ENCODE measurements around the gene IGFALS. TPM values are rescaled to one million over a fixed set of nuclear protein-coding genes. Genes with fewer than 3 reads are reported as not detected.
A peak's percentile ranks its signal among the peaks of the same experiment; 100 is the strongest.

IGFALS gene
- total and polyA plus RNA-seq, 2 of the 4 experiments (the other 2 are of a cell fraction): not detected

DNA sequence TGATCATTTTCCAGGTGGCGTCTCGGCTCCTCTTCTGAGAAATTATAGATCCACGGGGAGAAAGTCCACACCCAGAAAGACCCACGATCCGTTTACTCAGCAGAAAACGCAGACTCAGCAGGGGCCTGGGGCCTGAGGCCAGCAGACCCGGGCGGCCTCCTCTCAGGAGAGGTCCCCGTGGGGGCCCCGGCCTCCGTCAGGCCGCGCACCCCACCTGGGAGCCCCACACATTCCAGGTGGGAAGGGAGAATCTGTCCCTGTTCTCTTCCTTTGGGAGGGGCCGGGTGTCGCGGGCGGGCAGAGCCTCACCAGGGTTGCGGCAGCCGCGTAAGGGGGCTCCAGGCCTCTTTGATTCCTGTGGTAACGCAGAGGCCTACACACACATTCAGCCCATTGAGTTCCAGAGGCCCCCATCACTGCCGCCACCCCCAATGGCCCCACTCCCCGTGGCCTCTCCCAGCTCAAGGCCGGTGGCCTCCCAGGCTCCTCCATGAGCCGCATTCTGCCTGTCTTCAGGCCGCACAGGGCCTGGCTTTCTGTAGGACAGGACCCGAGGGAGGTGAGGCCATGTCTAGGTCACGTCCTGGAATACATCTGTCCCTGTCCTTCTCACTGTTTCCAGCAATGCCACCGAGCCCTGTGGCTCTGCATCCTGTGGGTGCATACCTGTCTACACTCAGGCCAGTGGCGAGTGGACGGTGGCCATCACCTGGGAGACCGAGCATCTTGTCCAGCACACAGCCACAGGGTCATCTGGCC, 1.6 kb upstream of the IGFALS start:
- Histone ChIP-seq H3K4ac (ENCODE audit: low read depth, low read length) (no peak overlapping the region), H3K9ac (ENCODE audit: low read depth, low read length) (no peak overlapping the region), H3K9me3 (ENCODE audit: control insufficient read depth, insufficient read depth, low read length) (peaks cover 5% of the 10 kb centered on the region; the same call in 1 of the 2 replicates), H2AFZ (replicated peaks; ENCODE audit: low read length, poor library complexity) (peak overlapping the region; percentile 51), H2BK120ac (ENCODE audit: low read depth, low read length) (no peak overlapping the region), H3K18ac (ENCODE audit: low read depth, low read length) (no peak overlapping the region), H4K20me1 (ENCODE audit: insufficient read depth, low read length) (no peaks in the 10 kb centered on the region), H3K9me1 (ENCODE audit: insufficient read depth, low read length) (0 out of 2 replicates have a peak, but pooled peaks cover 2% of the 10 kb centered on the region), H3K36me3 (ENCODE audit: control insufficient read depth, insufficient read depth, low read length) (peaks cover 12% of the 10 kb centered on the region; the same call in 1 of the 2 replicates), H3K4me1 (ENCODE audit: control insufficient read depth, insufficient read depth, low read length) (no peaks in the 10 kb centered on the region), H2BK20ac (ENCODE audit: low read depth, low read length) (no peak overlapping the region), H4K8ac (ENCODE audit: low read depth in 2 of 2, low read length in 2 of 2) (no peak overlapping the region), H3K14ac (replicated peaks; ENCODE audit: low read depth, low read length) (no peak overlapping the region), H4K5ac (ENCODE audit: low read depth, low read length) (no peak overlapping the region), H3K27ac (ENCODE audit: insufficient read depth, low read length) (no peak overlapping the region), H3K4me2 (ENCODE audit: low read depth, low read length) (no peak overlapping the region), H4K91ac (ENCODE audit: insufficient read depth, low read depth, low read length) (no peak overlapping the region), H2BK5ac (ENCODE audit: low read depth, low read length, poor library complexity, severe bottlenecking) (no peak overlapping the region), H2AK5ac (ENCODE audit: low read depth, low read length) (no peak overlapping the region), H3K23ac (ENCODE audit: low read depth, low read length) (no peak overlapping the region), H3K56ac (ENCODE audit: extremely low read depth, insufficient read depth, low read length) (no peak overlapping the region), H3K27me3 (ENCODE audit: control insufficient read depth, insufficient read depth, low read length) (no peaks in the 10 kb centered on the region), H3K4me3 (ENCODE audit: insufficient read depth, low read depth, low read length) (no peak overlapping the region), H3K79me1 (ENCODE audit: low read depth in 1 of 2, low read length in 2 of 2) (no peaks in the 10 kb centered on the region), H2BK15ac (ENCODE audit: low read depth, low read length) (no peak overlapping the region), H2AK9ac (replicated peaks; ENCODE audit: low read depth, low read length, poor library complexity) (peak overlapping the region; percentile 61)
- intact Hi-C loops (cut with micrococcal nuclease): no loop called here
- BruUV-seq (replicated peaks): no TSS peak
- ChIA-PET POLR2A (ENCODE audit: unreplicated experiment) (no interaction called here), CTCF (no interaction called here)
- no peak for ATAC-seq (ENCODE audit: low read depth)
- in situ Hi-C loops (cut with MboI; ENCODE audit: low sequenced_read_pairs): no loop called here
- TF ChIP-seq, protein P1, sequence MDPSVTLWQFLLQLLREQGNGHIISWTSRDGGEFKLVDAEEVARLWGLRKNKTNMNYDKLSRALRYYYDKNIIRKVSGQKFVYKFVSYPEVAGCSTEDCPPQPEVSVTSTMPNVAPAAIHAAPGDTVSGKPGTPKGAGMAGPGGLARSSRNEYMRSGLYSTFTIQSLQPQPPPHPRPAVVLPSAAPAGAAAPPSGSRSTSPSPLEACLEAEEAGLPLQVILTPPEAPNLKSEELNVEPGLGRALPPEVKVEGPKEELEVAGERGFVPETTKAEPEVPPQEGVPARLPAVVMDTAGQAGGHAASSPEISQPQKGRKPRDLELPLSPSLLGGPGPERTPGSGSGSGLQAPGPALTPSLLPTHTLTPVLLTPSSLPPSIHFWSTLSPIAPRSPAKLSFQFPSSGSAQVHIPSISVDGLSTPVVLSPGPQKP (IDR thresholded peaks at IDR 0.05; ENCODE audit: borderline replicate concordance, low read depth, low read length): no peak
- TF ChIP-seq MXI1 (IDR thresholded peaks at IDR 0.05; ENCODE audit: borderline replicate concordance, low read depth, low read length): no peak
- TF ChIP-seq RAD21 (IDR thresholded peaks at IDR 0.05; ENCODE audit: low read length): no peak
- TF ChIP-seq POLR2A (IDR thresholded peaks at IDR 0.05; ENCODE audit: low read depth, low read length): no peak
- TF ChIP-seq SMC3 (IDR thresholded peaks at IDR 0.05; ENCODE audit: low read depth, low read length): no peak
- no peak for TF ChIP-seq RFX5 (IDR thresholded peaks at IDR 0.05; ENCODE audit: low read depth, low read length)
- no peak for TF ChIP-seq CEBPB (IDR thresholded peaks at IDR 0.05; ENCODE audit: low read depth, low read length)
- TF ChIP-seq RCOR1 (IDR thresholded peaks at IDR 0.05; ENCODE audit: insufficient replicate concordance, low read length): no peak
- TF ChIP-seq MAFK (IDR thresholded peaks at IDR 0.05; ENCODE audit: low read depth, low read length): no peak
- TF ChIP-seq BHLHE40 (IDR thresholded peaks at IDR 0.05; ENCODE audit: low read depth, low read length): no peak
- TF ChIP-seq NFE2L2 (IDR thresholded peaks at IDR 0.05; ENCODE audit: low read depth, low read length): no peak
- no peak for DNase-seq
- 97% methylated on average over 7 of the region's 32 CpGs; no CpG with 5 or more reads in 1 of the 2 experiments for WGBS, 2 experiments (ENCODE audit: extremely low coverage in 2 of 2, insufficient read length in 1 of 2)
- dilution Hi-C loops (cut with HindIII; ENCODE audit: low sequenced_read_pairs, unreplicated experiment): no loop called here
